SU-DHL-6 (cell line): ENCODE results near the gene BZW1.

ENCODE experiments used
- H2AFZ ChIP-seq: fragments of 200-600 bp; sonication (generic); 2 replicates; pipeline ENCODE4 v1.6.1; 2014; ENCODE audit warnings: low read depth, mild to moderate bottlenecking, moderate library complexity, mixed read lengths, antibody characterized with exemption, low read length; ENCODE audit not compliant: severe bottlenecking
- H3F3A ChIP-seq: fragments of 200-600 bp; shearing (Covaris generic); 2 replicates; pipeline ENCODE4 v1.6.0; 2016; ENCODE audit warnings: antibody characterized with exemption, mild to moderate bottlenecking; ENCODE audit not compliant: insufficient read depth
- H3K27ac ChIP-seq: fragments of 200-600 bp; sonication (generic); 2 replicates; pipeline ENCODE4 v1.5.1; 2016; ENCODE audit warnings: low read depth, mild to moderate bottlenecking, low read length, moderate library complexity, mixed read lengths
- H3K27me3 ChIP-seq: fragments of 200-600 bp; sonication (generic), shearing (Covaris generic); 2 replicates; pipeline ENCODE4 v1.6.0; 2014; ENCODE audit warnings: mild to moderate bottlenecking, low read length
- H3K36me3 ChIP-seq: fragments of 200-600 bp; sonication (generic); 2 replicates; pipeline ENCODE4 v1.6.1; 2014; ENCODE audit warnings: mild to moderate bottlenecking, low read length, mixed read lengths
- H3K4me2 ChIP-seq: fragments of 300-600, 200-600 bp; shearing (Covaris generic), sonication (generic); 2 replicates; pipeline ENCODE4 v1.6.0; 2014; ENCODE audit warnings: low read length, low read depth, mild to moderate bottlenecking; ENCODE audit not compliant: poor library complexity, severe bottlenecking
- H3K4me3 ChIP-seq: fragments of 200-600 bp; sonication (generic); 2 replicates; pipeline ENCODE4 v1.5.1; 2014; ENCODE audit warnings: antibody characterized with exemption, low read length, mild to moderate bottlenecking, mixed read lengths; ENCODE audit not compliant: insufficient read depth, poor library complexity, severe bottlenecking
- H3K79me2 ChIP-seq: fragments of 200-600 bp; sonication (generic); 2 replicates; pipeline ENCODE4 v1.6.1; 2014; ENCODE audit warnings: mild to moderate bottlenecking, low read length, moderate library complexity; ENCODE audit not compliant: insufficient read depth
- H3K9ac ChIP-seq: fragments of 200-600 bp; sonication (generic); 2 replicates; pipeline ENCODE4 v1.7.0; 2014; ENCODE audit warnings: mild to moderate bottlenecking, low read length
- H3K9me2 ChIP-seq: fragments of 200-600 bp; sonication (generic); replicated peaks from 2 replicates; pipeline ENCODE4 v1.6.1; 2014; ENCODE audit warnings: low read length; ENCODE audit not compliant: insufficient read depth
- H3K9me3 ChIP-seq: fragments of 200-600 bp; sonication (generic); 2 replicates; pipeline ENCODE4 v1.6.1; 2014; ENCODE audit warnings: low read length, mixed read lengths; ENCODE audit not compliant: insufficient read depth
- H4K20me1 ChIP-seq: fragments of 200-600 bp; sonication (generic); 2 replicates; pipeline ENCODE4 v1.6.1; 2014; ENCODE audit warnings: low read depth, mild to moderate bottlenecking, antibody characterized with exemption, low read length, moderate library complexity, mixed read lengths
- CTCF ChIP-seq: fragments of 200-600 bp; sonication (generic); IDR thresholded peaks from one replicate; pipeline ENCODE4 v1.5.1; 2017; ENCODE audit warnings: antibody characterized with exemption, mild to moderate bottlenecking, low read length, moderate library complexity; ENCODE audit not compliant: insufficient read depth, poor library complexity, severe bottlenecking
- EZH2phosphoT487 ChIP-seq: fragments of 200-600 bp; sonication (generic), shearing (Covaris generic); conservative IDR thresholded peaks from 2 replicates; pipeline ENCODE4 v1.6.1; 2018; ENCODE audit warnings: mild to moderate bottlenecking, antibody characterized with exemption, low read length, moderate library complexity, mixed read lengths

Gene BZW1

GRCh38 chr2:200770847-200771246, 40.9 kb upstream of the BZW1 start:
- Histone ChIP-seq H3K27me3 (no peaks in the 10 kb centered on the region), H3K27ac (no peak overlapping the region), H3K9me2 (no peaks in the 10 kb centered on the region), H3K4me2 (no peak overlapping the region), H3K4me3 (no peak overlapping the region), H3K9me3 (no peaks in the 10 kb centered on the region), H3F3A (no peaks in the 10 kb centered on the region), H3K79me2 (no peaks in the 10 kb centered on the region), H3K9ac (no peak overlapping the region), H3K36me3 (no peaks in the 10 kb centered on the region), H4K20me1 (no peaks in the 10 kb centered on the region), H2AFZ (no peak overlapping the region)
- TF ChIP-seq CTCF = no peak
- TF ChIP-seq EZH2phosphoT487 = no peak

GRCh38 chr2:200772620-200773019, 39.1 kb upstream of the BZW1 start:
- Histone ChIP-seq H3K36me3 (no peaks in the 10 kb centered on the region), H3K27me3 (no peaks in the 10 kb centered on the region), H3K9me2 (no peaks in the 10 kb centered on the region), H3K9ac (no peak overlapping the region), H3K27ac (no peak overlapping the region), H3K79me2 (no peaks in the 10 kb centered on the region), H4K20me1 (no peaks in the 10 kb centered on the region), H3K4me2 (no peak overlapping the region), H3F3A (no peaks in the 10 kb centered on the region), H3K4me3 (no peak overlapping the region), H3K9me3 (no peaks in the 10 kb centered on the region), H2AFZ (no peak overlapping the region)
- TF ChIP-seq CTCF (no peak), EZH2phosphoT487 (no peak)

GRCh38 chr2:200773083-200773482, 38.6 kb upstream of the BZW1 start:
- Histone ChIP-seq H3K27me3 (no peaks in the 10 kb centered on the region), H3K79me2 (no peaks in the 10 kb centered on the region), H3K4me2 (no peak overlapping the region), H3K9me2 (no peaks in the 10 kb centered on the region), H3K4me3 (no peak overlapping the region), H3F3A (no peaks in the 10 kb centered on the region), H3K9me3 (no peaks in the 10 kb centered on the region), H4K20me1 (no peaks in the 10 kb centered on the region), H3K27ac (no peak overlapping the region), H2AFZ (no peak overlapping the region), H3K36me3 (no peaks in the 10 kb centered on the region), H3K9ac (no peak overlapping the region)
- TF ChIP-seq CTCF (no peak), EZH2phosphoT487 (no peak)

- Histone ChIP-seq H3K27ac (no peak overlapping the region), H3K36me3 (no peaks in the 10 kb centered on the region), H3K9me3 (no peaks in the 10 kb centered on the region), H3K4me3 (no peak overlapping the region), H3K79me2 (no peaks in the 10 kb centered on the region), H2AFZ (no peak overlapping the region), H3K9ac (no peak overlapping the region), H3K27me3 (no peaks in the 10 kb centered on the region), H3F3A (no peaks in the 10 kb centered on the region), H4K20me1 (no peaks in the 10 kb centered on the region), H3K9me2 (no peaks in the 10 kb centered on the region), H3K4me2 (no peak overlapping the region)
- TF ChIP-seq CTCF = no peak
- no peak for TF ChIP-seq EZH2phosphoT487
Observed at GRCh38 chr2:200774920-200775319, 36.8 kb upstream of the BZW1 start.
